Eye (tissue), 1 donor: ENCODE results near the gene PACC1.
"Not testable (repeated sequence)": the region's sequence is repeated elsewhere in the genome, so short reads cannot be mapped to it uniquely, and the experiment has no call there.

Experiments
- DNase-seq: peaks from one replicate; pipeline ENCODE4 v3.0.0-alpha.2; 2015

The PACC1 gene

DNA sequence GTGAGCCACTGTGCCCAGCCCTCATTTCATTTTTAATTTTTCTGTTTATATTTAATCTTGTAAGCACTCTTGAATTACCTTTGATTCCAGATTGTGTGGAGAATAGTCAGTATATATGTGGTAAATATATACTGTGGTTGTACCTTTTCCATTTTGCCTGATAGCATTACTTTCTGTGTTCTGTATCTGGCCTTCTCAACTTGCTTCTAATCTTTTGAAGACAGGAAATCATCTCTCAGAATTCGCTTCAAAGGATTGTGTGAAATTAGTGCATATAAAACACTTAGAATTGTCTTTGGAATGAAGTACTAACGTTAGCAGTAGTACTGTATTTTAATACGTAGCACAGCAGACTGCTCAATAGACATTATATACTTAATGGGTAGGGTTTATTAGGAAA is 91.6 kb downstream of the PACC1 start:
- DNase-seq, result no peak

DNA sequence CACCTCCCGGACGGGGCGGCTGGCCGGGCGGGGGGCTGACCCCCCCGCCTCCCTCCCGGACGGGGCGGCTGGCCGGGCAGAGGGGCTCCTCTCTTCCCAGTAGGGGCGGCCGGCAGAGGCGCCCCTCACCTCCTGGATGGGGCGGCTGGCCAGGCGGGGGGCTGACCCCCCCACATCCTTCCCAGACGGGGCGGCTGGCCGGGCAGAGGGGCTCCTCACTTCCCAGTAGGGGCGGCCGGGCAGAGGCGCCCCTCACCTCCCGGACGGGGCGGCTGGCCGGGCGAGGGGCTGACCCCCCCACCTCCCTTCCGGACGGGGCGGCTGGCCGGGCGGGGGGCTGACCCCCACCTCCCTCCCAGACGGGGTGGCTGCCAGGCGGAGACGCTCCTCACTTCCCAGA is 93.7 kb downstream of the PACC1 start:
- not testable (repeated sequence) for DNase-seq

DNA sequence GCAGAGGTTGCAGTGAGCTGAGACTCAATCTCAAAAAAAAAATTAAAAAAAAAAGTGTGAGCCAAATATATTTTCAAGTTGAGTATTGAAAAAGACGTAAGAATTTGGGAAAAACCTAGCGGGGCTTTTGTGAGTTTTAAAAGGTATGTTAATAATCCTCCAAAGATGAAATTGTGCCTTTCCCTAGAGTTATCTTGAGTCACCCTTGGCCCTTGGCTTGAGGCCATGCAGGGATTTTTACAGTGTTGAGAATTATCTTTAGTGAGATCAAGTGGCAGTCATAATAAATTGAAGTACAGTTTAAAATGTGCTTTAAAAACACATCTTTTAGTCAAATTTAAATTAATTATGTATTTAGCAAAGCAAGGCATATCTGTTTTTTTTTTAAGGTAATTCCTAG is 96.8 kb downstream of the PACC1 start:
- DNase-seq, result no peak

DNA sequence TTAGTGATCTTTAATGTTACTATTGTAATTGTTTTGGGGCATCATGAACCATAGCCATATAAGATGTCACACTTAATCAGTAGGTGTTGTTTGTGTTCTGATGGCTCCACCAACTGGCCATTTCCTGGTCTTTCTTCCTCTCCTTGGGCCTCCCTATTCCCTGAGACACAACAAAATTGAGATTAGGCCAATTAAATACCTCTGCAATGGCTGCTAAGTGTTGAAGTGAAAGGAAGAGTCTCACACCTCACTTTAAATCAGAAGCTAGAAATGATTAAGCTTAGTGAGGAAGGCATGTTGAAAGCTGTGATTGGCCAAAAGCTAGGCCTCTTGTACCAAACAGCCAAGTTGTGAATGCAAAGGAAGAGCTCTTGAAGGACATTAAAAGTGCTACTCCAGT is 98.8 kb downstream of the PACC1 start:
- no peak for DNase-seq

GRCh38 chr1:212315184-212315583 is 99.5 kb downstream of the PACC1 start:
- DNase-seq, result no peak
